Placental pericyte (primary cell): ENCODE results near the gene PLEKHG4. TPM values are rescaled to one million over a fixed set of nuclear protein-coding genes. Genes with fewer than 3 reads are reported as not detected.

Experiments
- total RNA-seq: library from RNA; depleted of rRNA; stranded (reverse); fragments of >200 nt; gene quantifications from 2 replicates; pipeline ENCODE4 v1.2.3, GENCODE V29; 2012

The PLEKHG4 gene, protein sequence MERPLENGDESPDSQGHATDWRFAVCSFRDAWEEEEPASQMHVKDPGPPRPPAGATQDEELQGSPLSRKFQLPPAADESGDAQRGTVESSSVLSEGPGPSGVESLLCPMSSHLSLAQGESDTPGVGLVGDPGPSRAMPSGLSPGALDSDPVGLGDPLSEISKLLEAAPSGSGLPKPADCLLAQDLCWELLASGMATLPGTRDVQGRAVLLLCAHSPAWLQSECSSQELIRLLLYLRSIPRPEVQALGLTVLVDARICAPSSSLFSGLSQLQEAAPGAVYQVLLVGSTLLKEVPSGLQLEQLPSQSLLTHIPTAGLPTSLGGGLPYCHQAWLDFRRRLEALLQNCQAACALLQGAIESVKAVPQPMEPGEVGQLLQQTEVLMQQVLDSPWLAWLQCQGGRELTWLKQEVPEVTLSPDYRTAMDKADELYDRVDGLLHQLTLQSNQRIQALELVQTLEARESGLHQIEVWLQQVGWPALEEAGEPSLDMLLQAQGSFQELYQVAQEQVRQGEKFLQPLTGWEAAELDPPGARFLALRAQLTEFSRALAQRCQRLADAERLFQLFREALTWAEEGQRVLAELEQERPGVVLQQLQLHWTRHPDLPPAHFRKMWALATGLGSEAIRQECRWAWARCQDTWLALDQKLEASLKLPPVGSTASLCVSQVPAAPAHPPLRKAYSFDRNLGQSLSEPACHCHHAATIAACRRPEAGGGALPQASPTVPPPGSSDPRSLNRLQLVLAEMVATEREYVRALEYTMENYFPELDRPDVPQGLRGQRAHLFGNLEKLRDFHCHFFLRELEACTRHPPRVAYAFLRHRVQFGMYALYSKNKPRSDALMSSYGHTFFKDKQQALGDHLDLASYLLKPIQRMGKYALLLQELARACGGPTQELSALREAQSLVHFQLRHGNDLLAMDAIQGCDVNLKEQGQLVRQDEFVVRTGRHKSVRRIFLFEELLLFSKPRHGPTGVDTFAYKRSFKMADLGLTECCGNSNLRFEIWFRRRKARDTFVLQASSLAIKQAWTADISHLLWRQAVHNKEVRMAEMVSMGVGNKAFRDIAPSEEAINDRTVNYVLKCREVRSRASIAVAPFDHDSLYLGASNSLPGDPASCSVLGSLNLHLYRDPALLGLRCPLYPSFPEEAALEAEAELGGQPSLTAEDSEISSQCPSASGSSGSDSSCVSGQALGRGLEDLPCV
- total RNA-seq: 6.6 and 21.0 TPM in 2 replicates

DNA sequence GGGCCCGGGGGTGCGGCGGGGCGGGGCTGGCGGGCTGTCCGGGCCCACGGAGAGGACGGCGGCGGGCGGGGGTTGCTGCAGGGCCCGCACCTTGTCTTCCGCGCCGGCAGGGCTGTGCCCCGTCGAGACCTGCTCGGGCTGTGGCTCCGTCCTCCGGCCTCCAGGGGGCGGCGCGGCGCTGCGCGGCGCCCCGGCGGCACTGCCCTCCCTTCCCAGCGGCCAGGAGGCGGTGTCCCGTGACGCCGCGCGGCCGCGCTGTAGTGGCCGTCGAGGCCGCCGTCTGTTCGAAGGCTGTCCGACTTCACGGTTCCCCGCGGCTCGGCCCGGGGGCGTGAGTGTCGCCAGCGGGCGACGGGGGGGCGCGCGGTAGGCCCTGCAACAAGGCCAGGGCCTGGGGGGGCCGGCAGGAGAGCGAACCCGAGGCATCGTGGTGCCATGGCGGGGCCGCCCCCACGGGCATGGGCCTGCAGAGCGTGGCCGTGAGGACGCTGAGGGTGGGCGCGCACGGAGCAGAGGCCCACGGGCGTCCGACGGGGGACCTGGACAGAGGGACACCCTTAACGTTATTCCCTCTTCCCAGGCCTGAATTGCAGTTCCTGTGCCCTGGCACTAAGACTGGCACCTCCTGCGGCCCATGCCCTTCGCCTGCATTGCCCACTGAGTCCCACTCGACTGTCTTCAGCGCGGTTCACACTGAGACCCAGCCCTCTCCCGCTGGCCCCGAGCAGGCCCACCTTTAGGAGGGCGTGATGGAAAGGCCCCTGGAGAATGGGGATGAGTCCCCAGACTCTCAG lies at the start of gene PLEKHG4:
Gene PLEKHG4, plus strand, starts transcription at position 237 of the 794 bp plus-strand sequence. Its CDS starts 513 bp downstream, at position 750.

DNA sequence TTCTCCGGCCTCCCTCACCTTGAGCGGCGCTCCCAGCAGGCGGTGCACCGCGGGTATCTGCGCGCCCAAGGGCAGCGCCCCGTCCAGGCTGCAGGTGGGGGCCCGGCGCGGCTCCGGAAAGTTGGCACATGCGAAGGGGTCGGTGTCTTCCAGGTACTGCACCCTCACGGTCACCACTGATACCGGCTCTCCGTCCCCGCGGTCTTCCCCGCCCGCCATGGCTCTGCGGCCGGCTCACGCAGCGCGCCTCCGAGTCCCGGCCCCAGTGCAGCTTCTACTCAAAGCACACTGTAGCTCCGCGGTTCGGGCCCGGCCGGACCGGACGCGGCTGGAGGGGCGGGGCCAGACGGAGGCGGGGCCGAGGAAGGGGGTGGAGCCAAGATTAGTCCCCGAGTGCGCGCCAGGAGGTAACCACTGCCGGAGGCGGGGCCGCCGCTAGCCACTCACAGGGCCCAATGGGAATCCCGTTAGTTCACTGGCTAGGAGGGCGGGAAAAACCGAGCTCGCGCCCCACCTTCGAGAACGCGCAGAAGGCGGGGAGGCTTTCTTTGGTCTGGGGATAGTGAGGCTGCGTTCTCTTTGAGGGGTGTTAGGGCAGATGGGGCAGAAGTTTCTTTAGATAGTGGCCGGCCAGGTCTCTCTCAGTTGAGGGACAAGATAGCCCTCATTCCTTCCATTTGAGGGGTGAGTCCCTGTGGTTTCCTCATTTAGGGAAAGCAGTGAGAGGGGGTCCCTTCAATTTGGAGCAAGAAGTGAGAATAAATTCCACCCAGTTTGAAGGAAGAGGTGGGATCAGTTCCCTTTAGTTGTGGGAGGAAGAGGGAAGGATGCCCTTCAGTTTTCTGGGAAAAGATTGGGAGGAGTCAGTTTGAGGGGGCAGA lies 31.9 kb upstream of the PLEKHG4 start, which contains the start of gene FHOD1:
Gene FHOD1, minus strand, starts transcription at position 290 of the 881 bp plus-strand sequence. Its CDS starts 71 bp downstream, at position 219.

DNA sequence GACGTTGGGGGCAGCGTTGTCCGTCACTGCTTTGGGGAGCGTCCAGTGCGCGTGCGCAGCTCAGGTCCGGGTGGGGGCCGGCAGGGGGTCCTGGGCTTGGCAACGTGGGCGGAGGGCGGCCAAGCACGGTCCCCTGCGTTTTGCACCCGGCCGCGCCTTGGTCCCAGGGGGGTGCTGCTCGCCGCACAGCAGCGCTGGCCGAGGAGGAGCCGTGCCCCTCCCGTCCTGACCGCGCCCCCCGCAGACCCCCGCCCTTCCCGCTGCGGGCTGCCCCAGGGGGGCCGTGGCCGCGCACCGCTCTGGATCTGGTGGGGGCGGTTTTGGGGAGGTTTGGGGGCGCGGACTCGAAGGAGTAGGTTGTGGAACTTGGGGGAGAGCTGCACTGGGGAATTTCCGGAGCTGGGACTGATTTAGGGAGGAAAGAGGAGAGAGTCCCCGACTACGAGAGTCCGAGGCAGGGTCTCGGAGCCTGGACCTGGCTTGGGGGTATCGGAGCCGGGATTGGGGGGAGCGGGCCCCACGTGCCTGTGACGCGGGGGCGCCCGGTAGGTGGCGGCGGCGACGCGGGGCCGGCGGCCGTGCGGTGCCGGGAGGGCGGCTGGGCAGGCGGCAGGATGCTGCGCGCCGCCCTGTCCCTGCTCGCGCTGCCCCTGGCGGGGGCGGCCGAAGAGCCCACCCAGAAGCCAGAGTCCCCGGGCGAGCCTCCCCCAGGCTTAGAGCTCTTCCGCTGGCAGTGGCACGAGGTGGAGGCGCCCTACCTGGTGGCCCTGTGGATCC lies 30.7 kb upstream of the PLEKHG4 start, which contains the start of gene SLC9A5:
Gene SLC9A5, plus strand, starts transcription at position 579 of the 777 bp plus-strand sequence. Its CDS starts 36 bp downstream, at position 615.

DNA sequence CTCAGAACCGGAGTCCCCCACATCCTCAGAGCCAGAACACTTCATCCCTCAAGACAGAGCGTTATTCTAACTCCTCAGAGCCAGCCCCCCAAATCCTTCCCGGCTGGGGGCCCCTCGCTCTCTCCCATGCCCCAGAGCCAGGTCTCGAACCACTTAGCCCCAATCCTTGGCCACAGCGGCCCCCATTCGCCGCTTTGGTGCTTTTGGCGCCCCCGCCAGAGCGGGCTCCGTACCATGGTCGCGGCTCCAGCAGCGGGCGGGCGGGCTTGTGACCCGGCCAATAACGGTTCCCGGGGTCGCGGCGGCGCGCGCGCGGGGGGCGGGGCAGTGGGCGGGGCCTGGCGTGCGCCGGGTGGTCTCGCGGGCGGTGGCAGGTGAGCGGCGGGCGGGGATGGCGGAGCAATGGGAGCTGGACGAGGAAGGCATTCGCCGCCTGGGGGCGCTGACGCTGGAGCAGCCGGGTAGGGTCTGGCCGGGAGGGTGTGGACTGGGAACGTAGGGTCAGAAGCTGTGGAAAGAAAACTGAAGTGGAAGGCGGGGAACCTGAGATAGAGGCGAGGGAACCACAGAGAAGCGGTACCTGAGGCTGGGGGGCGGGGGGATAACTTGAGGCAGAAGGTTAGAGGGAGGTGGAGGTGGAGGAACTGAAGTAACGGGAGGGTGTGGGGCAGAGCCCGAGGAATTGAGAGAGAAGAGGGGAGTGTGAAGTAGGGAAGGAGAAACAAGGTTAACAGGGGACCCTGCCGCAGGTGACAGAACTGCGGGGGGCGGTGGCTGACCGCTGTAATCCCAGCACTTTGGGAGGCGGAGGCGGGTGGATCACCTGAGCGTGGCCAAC lies 47.4 kb downstream of the PLEKHG4 start, which contains the start of the genes KCTD19 and LRRC36:
Gene KCTD19, minus strand, starts transcription at position 270 of the 838 bp plus-strand sequence. Its CDS starts 34 bp downstream, at position 236.
Gene LRRC36, plus strand, starts transcription at position 344 of the 838 bp plus-strand sequence. Its CDS starts 48 bp downstream, at position 392.

Other genes starting within 250 kb of the PLEKHG4 start
- gene PHAF1, start 169.6 kb upstream of the PLEKHG4 start, total RNA-seq: 14.0 and 21.0 TPM in 2 replicates
- 57.3 and 63.7 TPM in 2 replicates for gene B3GNT9, start 128.5 kb upstream of the PLEKHG4 start, total RNA-seq
- gene TRADD, start 119.6 kb upstream of the PLEKHG4 start, total RNA-seq: 19.8 and 24.3 TPM in 2 replicates
- gene FBXL8, start 119.6 kb upstream of the PLEKHG4 start, total RNA-seq: 9.6 and 12.7 TPM in 2 replicates
- 2.4 and 9.4 TPM in 2 replicates for gene HSF4, start 114.8 kb upstream of the PLEKHG4 start, total RNA-seq
- gene NOL3, start 109.0 kb upstream of the PLEKHG4 start, total RNA-seq: 13.6 and 15.6 TPM in 2 replicates
- 5.0 and 11.2 TPM in 2 replicates for gene MATCAP1, start 95.6 kb upstream of the PLEKHG4 start, total RNA-seq
- not detected in 2 replicates for gene EXOC3L1, start 89.4 kb upstream of the PLEKHG4 start, total RNA-seq
- gene E2F4, start 87.4 kb upstream of the PLEKHG4 start, total RNA-seq: 69.6 and 120 TPM in 2 replicates
- 0.72 and 0.88 TPM in 2 replicates for gene ELMO3, start 80.4 kb upstream of the PLEKHG4 start, total RNA-seq
- gene TMEM208, start 52.4 kb upstream of the PLEKHG4 start, total RNA-seq: 36.4 and 42.0 TPM in 2 replicates
- gene FHOD1, start 32.1 kb upstream of the PLEKHG4 start, total RNA-seq: 7.0 and 40.2 TPM in 2 replicates
- 1.1 and 1.6 TPM in 2 replicates for gene SLC9A5, start 30.6 kb upstream of the PLEKHG4 start, total RNA-seq
- under 0.01 TPM in 1 of 2 replicates, not detected in the other for gene KCTD19, start 47.2 kb downstream of the PLEKHG4 start, total RNA-seq
- gene LRRC36, start 47.3 kb downstream of the PLEKHG4 start, total RNA-seq: not detected in 2 replicates
- gene TPPP3, start 114.0 kb downstream of the PLEKHG4 start, total RNA-seq: 0.88 and 1.1 TPM in 2 replicates
- gene ZDHHC1, start 136.9 kb downstream of the PLEKHG4 start, total RNA-seq: 4.6 and 6.0 TPM in 2 replicates
- gene HSD11B2, start 151.6 kb downstream of the PLEKHG4 start, total RNA-seq: under 0.01 TPM in 1 of 2 replicates, not detected in the other
- gene ATP6V0D1, start 201.6 kb downstream of the PLEKHG4 start, total RNA-seq: 149 and 198 TPM in 2 replicates
- gene AGRP, start 204.0 kb downstream of the PLEKHG4 start, total RNA-seq: not detected in 2 replicates
- gene RIPOR1, start 249.3 kb downstream of the PLEKHG4 start, total RNA-seq: 37.8 and 45.3 TPM in 2 replicates